Testis (tissue), 3 donors: ENCODE results near the gene FLT3LG. TPM values are rescaled to one million over a fixed set of nuclear protein-coding genes. Genes with fewer than 3 reads are reported as not detected.

Experiments
- DNase-seq: peaks from one replicate; pipeline ENCODE4 v3.0.0-alpha.2; 2019
- H3K27ac ChIP-seq, 2 donors: fragments of 200-600 bp; sonication (generic); one replicate each; pipeline ENCODE4 v1.5.1; 2019
- H3K27me3 ChIP-seq: fragments of 200-600 bp; sonication (generic); one replicate; pipeline ENCODE4 v1.5.1; 2019
- H3K36me3 ChIP-seq: fragments of 200-600 bp; sonication (generic); one replicate; pipeline ENCODE4 v1.5.1; 2017; ENCODE audit warnings: low read depth; ENCODE audit errors: missing control alignments
- H3K4me1 ChIP-seq: fragments of 200-600 bp; sonication (generic); one replicate; pipeline ENCODE4 v1.5.1; 2019
- H3K4me3 ChIP-seq, 2 donors: fragments of 200-600 bp; sonication (generic); one replicate each; pipeline ENCODE4 v1.5.1; 2017 to 2019
- H3K9me3 ChIP-seq: fragments of 200-600 bp; sonication (generic); one replicate; pipeline ENCODE4 v1.5.1; 2017
- CTCF ChIP-seq, 3 experiments: fragments of 450-650 bp in 2 of 3; fragments of 200-600 bp in 1 of 3; sonication (generic) in 1 of 3; IDR thresholded peaks; one replicate each; pipeline ENCODE4 v1.5.1; 2016 to 2019; ENCODE audit warnings: antibody characterized with exemption in 3 of 3, mild to moderate bottlenecking in 2 of 3, moderate library complexity in 1 of 3
- POLR2A ChIP-seq: fragments of 450-650 bp; IDR thresholded peaks from one replicate; pipeline ENCODE4 v1.6.1; 2017; ENCODE audit warnings: antibody characterized with exemption, mild to moderate bottlenecking, moderate library complexity
- WGBS, 2 donors: methylation state at CpG; one replicate each; pipeline ENCODE4 v1.1.5; 2018; 5-methylcytosine and 5-hydroxymethylcytosine counted together
- intact Hi-C: fragments of 100-400 bp; cut with DNase I; formaldehyde crosslinking; loops from one replicate; pipeline ENCODE4 v1.15.1; 2023; ENCODE audit warnings: low total_unique reads
- polyA plus RNA-seq: library from polyadenylated mRNA; stranded (reverse); fragments of 350-450 nt; fragmentation: Illumina TruSeq; extraction: RNeasy Lipid Tissue Mini Kit (QIAGEN cat#74804); gene quantifications from one replicate; pipeline ENCODE4 v1.2.3, GENCODE V29; 2014; ENCODE audit warnings: low read depth, low replicate concordance; ENCODE audit not compliant: insufficient read depth
- total RNA-seq, 2 donors: library from RNA; depleted of rRNA; stranded (reverse); fragments of >200 nt; gene quantifications; one replicate each; pipeline ENCODE4 v1.2.3, GENCODE V29; 2016

The FLT3LG gene
- total and polyA plus RNA-seq, 3 donors from 2014 or later = 3.0 to 7.1 (median 4.6) TPM

GRCh38 chr19:49447485-49448431 lies 26.3 kb upstream of the FLT3LG start:
- intact Hi-C loops = loop anchor here (10.0 kb wide), 1 partner anchor 53 kb away; no protein-coding TSS in a partner anchor
- no peak overlapping the region for H3K27ac ChIP-seq

GRCh38 chr19:49448432-49448786 lies 25.6 kb upstream of the FLT3LG start:
- no peaks in the 10 kb centered on the region for H3K27me3 ChIP-seq
- H3K27ac ChIP-seq = no peak overlapping the region
- H3K4me3 ChIP-seq = no peak overlapping the region
- no peaks in the 10 kb centered on the region for H3K4me1 ChIP-seq
- 84 to 94% methylated on average over 6 of the region's 6 CpGs for WGBS, 2 donors
- H3K36me3 ChIP-seq = no peaks in the 10 kb centered on the region
- H3K9me3 ChIP-seq = no peaks in the 10 kb centered on the region
- intact Hi-C loops = loop anchor here (10.0 kb wide), 1 partner anchor 54 kb away; no protein-coding TSS in a partner anchor
- no peak for TF ChIP-seq CTCF (IDR thresholded peaks at IDR 0.05)
- TF ChIP-seq POLR2A = no peak
- no peak for DNase-seq

More at GRCh38 chr19:49447485-49448431, 26.3 kb upstream of the FLT3LG start:
- Histone ChIP-seq H3K4me1 (no peaks in the 10 kb centered on the region), H3K36me3 (no peaks in the 10 kb centered on the region), H3K9me3 (no peaks in the 10 kb centered on the region), H3K27me3 (no peaks in the 10 kb centered on the region), H3K4me3 (peak overlapping the region in 1 of 2 donors; percentile 30)
- no peak for TF ChIP-seq POLR2A
- no peak for TF ChIP-seq CTCF (IDR thresholded peaks at IDR 0.05)
- DNase-seq = peak; percentile 72
- WGBS, 2 donors = 31 to 59% methylated on average over 15 to 32 of the region's 32 CpGs

GRCh38 chr19:49450405-49450804 lies 23.6 kb upstream of the FLT3LG start:
- H3K27ac ChIP-seq = no peak overlapping the region
- intact Hi-C loops = no loop called here
- TF ChIP-seq CTCF (IDR thresholded peaks at IDR 0.05) = no peak
- no peak for TF ChIP-seq POLR2A

GRCh38 chr19:49451430-49452181 lies 22.4 kb upstream of the FLT3LG start, which contains the start of gene PIH1D1:
Gene PIH1D1 (minus strand): TSS chr19:49451814. CDS start chr19:49451574, 240 bp downstream.
- no peaks in the 10 kb centered on the region for H3K27me3 ChIP-seq
- TF ChIP-seq CTCF (IDR thresholded peaks at IDR 0.05) = peak in 1 of 3 experiments; percentile 10
- TF ChIP-seq POLR2A = no peak
- peak; percentile 100 for DNase-seq
- no peaks in the 10 kb centered on the region for H3K36me3 ChIP-seq
- no peaks in the 10 kb centered on the region for H3K9me3 ChIP-seq
- peak within 1 kb of the TSS; percentile 94 to 96 for H3K27ac ChIP-seq
- intact Hi-C loops = no loop called here
- 2 to 8% methylated on average over 40 to 42 of the region's 42 CpGs for WGBS, 2 donors
- peaks cover 4% of the 10 kb centered on the region for H3K4me1 ChIP-seq
- peak within 1 kb of the TSS; percentile 56 to 83 for H3K4me3 ChIP-seq

More at GRCh38 chr19:49450405-49450804, 23.6 kb upstream of the FLT3LG start:
- no peak overlapping the region for H3K4me3 ChIP-seq
- no peak for DNase-seq
- H3K36me3 ChIP-seq = no peaks in the 10 kb centered on the region
- 75 to 83% methylated on average over 7 of the region's 7 CpGs for WGBS, 2 donors
- H3K9me3 ChIP-seq = no peaks in the 10 kb centered on the region
- no peaks in the 10 kb centered on the region for H3K27me3 ChIP-seq
- peaks cover under 1% of the 10 kb centered on the region for H3K4me1 ChIP-seq
